T-helper 2 cell treated with Interferon-gamma antibody and Interleukin-4, amounts not matched to agents 100 ng/mL and 5 ng/mL, for 36 hours (primary cell): ENCODE data around the gene PNP. TPM values are rescaled to one million over a fixed set of nuclear protein-coding genes. Genes with fewer than 3 reads are reported as not detected.
"Not testable (repeated sequence)": the region's sequence is repeated elsewhere in the genome, so short reads cannot be mapped to it uniquely, and the experiment has no call there.

Experiments used
- intact Hi-C: fragments of 100-400 bp; cut with micrococcal nuclease; formaldehyde crosslinking; loops from one replicate; pipeline ENCODE4 v1.15.1; 2023
- total RNA-seq: library from RNA; stranded (reverse); gene quantifications from 2 replicates; pipeline ENCODE4 v1.2.3, GENCODE V29; 2022

PNP gene
- total RNA-seq, 1 donor from 2014 or later, result 160 TPM

DNA sequence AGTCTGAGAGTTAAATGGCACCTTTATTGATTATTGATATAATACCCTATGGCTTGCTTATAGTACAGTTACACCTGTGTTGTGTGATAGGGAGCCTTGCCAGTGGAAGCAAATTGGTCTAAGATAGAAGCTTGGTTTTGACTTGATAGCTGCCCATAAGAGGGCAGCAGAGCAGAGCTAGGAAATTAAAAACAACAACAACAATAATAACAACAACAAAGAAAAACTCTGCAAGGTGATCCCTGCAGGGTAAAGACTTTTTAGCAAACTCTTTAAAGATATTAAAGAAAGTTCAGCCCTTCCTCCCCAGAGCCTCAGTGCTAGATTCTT lies 18.2 kb downstream of the PNP start:
- intact Hi-C loops, result no loop called here

GRCh38 chr14:20489093-20489994 lies 20.1 kb downstream of the PNP start:
- intact Hi-C loops, result loop anchor here (2.0 kb wide), 1 partner anchor 21 kb away; the partner anchor contains the start of gene PNP

DNA sequence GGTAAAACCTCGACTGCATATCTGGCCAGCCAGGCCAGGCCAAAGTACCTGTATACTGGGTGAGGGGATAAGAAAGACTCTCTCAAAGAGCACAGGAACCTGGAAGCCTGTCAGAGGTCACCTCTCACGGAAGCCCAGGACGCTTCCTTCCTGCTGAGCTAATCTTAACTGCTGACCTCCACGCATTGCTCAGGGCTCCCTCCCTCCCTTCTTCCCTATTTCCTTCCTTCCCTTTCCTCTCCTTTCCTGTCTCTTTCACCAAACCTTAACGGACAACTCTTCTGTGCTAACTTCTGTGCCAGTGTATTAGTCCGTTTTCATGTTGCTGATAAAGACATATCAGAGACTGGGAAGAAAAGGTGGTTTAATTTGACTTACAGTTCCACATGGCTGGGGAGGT lies 21.4 kb downstream of the PNP start:
- intact Hi-C loops, result no loop called here

DNA sequence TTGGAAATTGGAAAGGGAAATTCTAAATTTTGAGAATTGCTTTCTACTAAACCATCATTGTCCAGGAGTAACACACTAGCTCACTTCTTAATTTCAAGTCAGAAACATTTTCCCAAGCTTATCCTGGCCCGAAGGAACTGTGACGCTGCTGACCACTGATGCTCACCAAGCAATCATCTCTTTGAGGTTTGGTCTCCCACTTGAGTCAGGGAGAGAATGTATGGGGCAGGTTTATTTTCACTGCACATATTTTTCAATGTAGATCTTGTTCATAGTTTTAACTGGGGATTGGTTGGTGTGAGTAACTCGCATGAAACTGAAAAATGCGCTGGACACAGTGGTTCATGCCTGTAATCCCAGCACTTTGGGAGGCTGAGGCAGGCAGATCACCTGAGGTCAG lies 23.3 kb downstream of the PNP start:
- intact Hi-C loops, result no loop called here

GRCh38 chr14:20493634-20494033 lies 24.4 kb downstream of the PNP start:
- intact Hi-C loops, result no loop called here

DNA sequence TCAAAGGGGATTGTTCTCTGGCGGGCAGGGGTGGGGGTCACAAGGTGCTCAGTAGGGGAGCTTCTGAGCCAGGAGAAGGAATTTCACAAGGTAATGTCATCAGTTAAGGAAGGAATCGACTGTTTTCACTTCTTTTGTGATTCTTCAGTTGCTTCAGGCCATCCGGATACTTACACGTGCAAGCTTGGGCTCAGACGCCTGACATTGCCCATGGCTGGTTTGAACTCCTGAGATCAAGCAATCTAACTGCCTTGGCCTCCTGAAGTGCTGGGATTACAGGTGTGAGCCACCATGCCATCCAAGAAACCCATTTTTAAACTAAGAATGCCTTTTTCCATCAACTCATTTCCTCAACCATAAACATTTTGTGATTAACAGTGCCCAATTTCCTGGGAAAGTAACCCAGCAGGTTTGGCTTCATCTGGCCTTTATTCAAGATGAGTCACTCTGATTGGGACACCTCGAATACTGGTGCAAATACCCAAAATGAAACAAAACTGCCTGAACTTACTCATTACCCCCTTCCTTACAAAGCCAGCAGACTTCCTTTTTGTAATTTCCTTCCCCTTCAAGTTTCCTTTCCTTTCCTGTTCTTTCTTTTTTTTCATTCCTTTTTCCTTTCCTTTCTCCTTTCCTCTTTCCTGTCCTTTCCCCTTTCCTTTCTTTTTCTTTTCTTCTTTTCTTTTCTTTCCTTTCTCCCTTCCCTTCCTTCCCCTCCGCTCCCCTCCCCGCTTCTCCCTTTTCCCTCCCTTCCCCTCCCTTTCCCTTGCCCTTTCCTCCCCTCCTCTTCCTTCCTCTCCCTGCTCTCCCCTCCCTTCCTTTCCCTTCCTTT lies 25.9 kb downstream of the PNP start:
- intact Hi-C loops, result no loop called here

DNA sequence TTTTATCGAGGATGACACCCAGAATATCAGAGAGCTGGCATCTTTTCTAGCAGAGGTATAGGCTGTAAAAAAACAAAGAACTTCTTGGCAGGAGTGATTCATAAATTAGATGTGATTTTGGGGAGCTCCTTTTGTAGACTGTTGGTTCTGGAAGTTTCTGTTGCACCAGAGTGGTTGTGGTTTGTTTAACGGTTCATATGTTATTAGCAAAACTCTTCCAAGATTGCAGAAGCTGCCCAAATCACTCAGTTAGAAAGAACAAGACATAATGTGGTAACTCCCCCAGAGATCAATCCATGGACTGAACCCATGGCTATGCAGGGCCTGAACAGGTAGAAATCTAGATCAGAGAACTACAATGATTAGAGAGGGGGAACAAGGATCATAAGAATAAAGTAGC lies 29.4 kb downstream of the PNP start:
- intact Hi-C loops, result no loop called here

DNA sequence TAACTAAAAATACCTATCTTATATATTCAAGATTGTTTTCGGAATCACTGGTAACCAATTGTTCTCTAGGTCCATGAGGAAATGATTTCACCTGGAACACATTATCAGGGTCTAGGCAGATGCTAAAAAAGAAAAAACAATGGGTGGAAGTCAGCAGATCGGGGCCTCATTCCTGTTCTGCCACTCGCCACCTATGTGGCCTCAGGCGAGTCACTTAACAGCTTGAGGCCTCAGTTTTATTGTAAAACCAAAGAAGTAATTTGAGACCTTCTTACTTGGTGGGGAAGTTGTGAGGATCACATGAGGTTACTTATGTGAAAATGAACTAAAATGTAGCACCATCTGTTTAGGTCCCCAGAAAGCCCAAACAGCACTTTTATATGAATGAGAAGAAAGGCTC lies 29.9 kb downstream of the PNP start:
- intact Hi-C loops, result no loop called here

DNA sequence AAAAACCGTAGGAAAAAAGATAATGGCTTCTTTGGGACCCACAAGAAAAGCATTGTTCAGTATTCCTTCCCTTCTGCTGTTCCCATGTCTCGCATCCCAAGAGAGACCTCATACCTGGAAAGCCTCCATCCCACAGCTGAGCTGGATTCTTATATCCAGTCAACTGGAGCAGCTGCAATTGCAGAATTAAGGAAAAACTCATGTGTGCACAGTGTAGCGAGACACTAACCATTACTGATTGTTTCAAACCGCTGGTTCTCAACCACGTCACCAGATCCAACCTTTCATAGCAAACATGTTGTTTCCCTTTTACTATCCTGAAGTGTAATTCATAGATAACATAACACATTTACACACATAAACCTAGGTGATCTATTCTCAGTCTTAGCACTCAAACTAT lies 30.7 kb downstream of the PNP start:
- intact Hi-C loops, result no loop called here

DNA sequence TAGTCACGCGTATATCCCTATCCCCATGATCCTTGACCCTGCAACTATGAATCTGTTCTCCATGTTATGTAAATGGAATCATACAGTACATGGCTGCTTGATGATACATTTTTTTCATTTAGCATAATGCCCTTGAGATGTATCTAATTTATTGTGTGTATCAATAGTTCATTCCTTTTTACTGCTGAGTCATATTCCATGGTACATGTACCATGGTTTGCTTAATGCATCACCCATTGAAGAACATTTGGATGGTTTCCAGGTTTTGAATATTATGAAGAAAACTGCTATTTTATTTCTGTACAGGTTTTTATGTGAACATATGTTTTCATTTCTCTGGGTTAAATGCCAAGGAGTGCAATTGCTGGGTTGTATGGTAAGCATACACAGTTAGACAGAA lies 32.1 kb downstream of the PNP start:
- intact Hi-C loops, result no loop called here

DNA sequence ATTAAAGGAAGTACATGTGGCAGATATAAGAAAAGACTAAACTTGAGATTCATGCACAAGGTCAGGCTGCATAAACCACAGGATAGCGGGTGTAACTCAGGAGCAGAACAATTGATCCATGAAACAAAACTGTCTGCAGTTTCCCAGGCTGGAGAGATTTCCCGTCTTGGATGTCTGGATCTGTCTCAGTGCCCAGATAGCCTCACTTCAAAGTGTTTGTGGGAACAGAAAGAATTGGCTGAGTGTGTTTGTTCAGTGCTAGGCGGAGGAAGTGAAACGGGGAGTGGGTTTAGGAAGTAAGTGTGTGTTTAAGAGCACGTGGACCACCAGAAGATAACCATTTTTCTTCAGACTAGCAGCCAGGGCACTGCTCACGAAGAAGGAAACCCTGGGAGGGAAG lies 34.7 kb downstream of the PNP start:
- intact Hi-C loops, result no loop called here

DNA sequence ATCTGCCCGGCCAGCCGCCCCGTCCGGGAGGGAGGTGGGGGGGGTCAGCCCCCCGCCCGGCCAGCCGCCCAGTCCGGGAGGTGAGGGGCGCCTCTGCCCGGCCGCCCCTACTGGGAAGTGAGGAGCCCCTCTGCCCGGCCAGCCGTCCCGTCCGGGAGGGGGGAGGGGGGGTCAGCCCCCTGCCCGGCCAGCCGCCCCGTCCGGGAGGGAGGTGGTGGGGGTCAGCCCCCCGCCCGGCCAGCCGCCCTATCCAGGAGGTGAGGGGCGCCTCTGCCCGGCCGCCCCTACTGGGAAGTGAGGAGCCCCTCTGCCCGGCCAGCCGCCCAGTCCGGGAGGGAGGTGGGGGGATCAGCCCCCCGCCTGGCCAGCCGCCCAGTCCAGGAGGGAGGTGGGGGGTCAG lies 37.1 kb downstream of the PNP start:
- intact Hi-C loops, result not testable (repeated sequence)

- intact Hi-C loops, result not testable (repeated sequence)
Observed at GRCh38 chr14:20506752-20507151, 37.5 kb downstream of the PNP start.

DNA sequence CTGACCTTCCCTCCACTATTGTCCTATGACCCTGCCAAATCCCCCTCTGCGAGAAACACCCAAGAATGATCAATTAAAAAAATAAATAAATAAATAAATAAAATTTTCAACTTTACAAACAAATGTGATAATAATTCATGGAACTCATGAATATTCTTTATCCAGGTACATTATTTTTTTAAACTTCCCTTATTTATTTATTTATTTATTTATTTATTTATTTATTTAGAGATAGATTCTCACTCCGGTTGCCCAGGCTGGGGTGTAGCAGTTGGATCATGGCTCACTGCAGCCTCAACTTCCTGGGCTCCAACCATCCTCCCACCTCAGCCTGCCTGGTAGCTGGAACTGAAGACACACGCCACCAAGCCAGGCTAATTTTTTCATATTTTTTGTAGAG lies 38.3 kb downstream of the PNP start:
- intact Hi-C loops, result not testable (repeated sequence)

GRCh38 chr14:20508367-20508766 lies 39.2 kb downstream of the PNP start:
- intact Hi-C loops, result no loop called here

GRCh38 chr14:20512177-20512905 lies 43.1 kb downstream of the PNP start:
- intact Hi-C loops, result no loop called here

DNA sequence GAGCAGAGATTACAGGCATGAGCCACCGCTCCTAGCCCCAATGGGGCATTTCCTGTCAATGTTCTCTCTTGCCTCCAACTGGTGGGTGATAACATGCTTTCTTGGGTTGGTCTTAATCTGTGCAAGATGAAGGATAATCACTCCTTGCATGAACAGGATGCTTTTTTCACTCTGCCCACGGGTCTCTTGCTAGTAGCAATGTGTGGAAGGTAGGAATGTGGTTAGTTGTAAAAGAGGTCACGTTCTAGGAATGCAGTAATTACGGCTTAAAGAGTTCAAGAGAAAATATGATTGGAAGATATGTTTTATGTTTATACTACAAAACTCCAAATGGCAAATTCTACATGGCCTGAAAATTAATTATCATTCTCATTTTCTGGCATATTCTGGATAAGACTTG lies 46.6 kb downstream of the PNP start:
- intact Hi-C loops, result no loop called here

DNA sequence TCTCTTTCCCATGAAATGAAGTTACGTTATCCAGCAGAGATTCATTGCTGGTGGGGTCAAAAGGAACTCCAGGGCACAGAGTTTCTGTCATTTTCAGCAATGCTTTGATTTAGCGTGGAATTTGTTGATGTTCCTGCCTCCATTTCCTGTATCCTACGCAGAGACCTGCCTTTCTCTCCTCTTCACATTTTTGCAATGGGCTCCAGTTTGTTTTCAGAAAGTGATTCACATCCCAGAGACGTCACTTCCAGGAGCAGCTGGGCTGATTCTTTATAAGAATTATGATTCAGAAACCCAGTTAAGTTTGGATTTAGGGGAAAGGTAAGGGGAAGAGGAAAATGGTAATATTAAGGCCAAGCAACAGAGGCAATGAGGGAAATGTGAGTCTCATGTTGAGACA lies 47.7 kb downstream of the PNP start:
- intact Hi-C loops, result no loop called here

- intact Hi-C loops, result no loop called here
Observed at GRCh38 chr14:20522332-20522731, 53.1 kb downstream of the PNP start.

DNA sequence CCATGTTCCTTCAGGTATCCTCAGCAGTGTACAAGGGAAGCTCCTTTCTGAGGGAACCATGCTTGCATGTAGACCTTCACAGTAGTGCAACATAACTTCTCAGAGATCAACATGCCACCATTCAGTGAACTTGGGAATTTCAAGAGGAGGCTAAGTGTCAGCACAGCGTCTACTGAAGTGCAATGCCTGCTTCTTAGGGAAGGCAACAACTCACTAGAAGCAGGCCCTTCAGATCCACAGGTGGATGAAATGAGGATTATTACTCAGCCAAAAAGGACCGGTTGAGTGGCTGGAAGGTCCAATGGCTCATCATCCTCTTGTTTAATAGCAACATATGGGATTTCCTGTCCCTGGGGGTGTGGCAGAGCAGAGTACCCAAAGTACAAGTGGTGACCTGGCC lies 54.8 kb downstream of the PNP start:
- intact Hi-C loops, result no loop called here
